GM12878 (cell line): ENCODE results near the gene TRPV6. TPM values are rescaled to one million over a fixed set of nuclear protein-coding genes. Genes with fewer than 3 reads are reported as not detected.
A peak's percentile ranks its signal among the peaks of the same experiment; 100 is the strongest.

Experiments used
- ATAC-seq: fragments of 200-7000 bp; cut with Tn5 transposase; 3 replicates; pipeline ENCODE4 v1.9.1; 2020; ENCODE audit warnings: mild to moderate bottlenecking, moderate library complexity
- BruUV-seq: library from RNA; stranded (reverse); fragments of 400-500 nt; replicated peaks from 2 replicates; lab custom pipeline; 2021; lab: Mats Ljungman, UMichigan
- CTCF ChIA-PET: fragments of 300-600 bp; sonication (Branson Sonifier 250); formaldehyde crosslinking; extraction: SDS; loops from one replicate; lab custom pipeline; 2021; ENCODE audit warnings: inconsistent platforms; lab: Yijun Ruan, JAX
- POLR2A ChIA-PET: fragments of 350-600 bp; formaldehyde crosslinking; extraction: SDS; loops from one replicate; lab custom pipeline; 2021; ENCODE audit warnings: inconsistent platforms; lab: Charles Lee
- RAD21 ChIA-PET: fragments of 300-600 bp; sonication (Branson Sonifier 250); formaldehyde crosslinking; loops from one replicate; lab custom pipeline; 2023; ENCODE audit warnings: antibody characterized with exemption; ENCODE audit not compliant: unreplicated experiment; lab: Charles Lee
- SMC1A ChIA-PET: fragments of 300-600 bp; sonication (Branson Sonifier 250); formaldehyde crosslinking; loops from one replicate; lab custom pipeline; 2023; ENCODE audit not compliant: unreplicated experiment, uncharacterized antibody; lab: Charles Lee
- DNase-seq: peaks from one replicate; pipeline ENCODE4 v3.0.0-alpha.2; 2011; ENCODE audit warnings: low read depth, low spot score
- FAIRE-seq: peaks from 3 replicates; lab custom pipeline; 2011; peaks lifted over from hg19 to GRCh38; lab: Jason Lieb, UNC
- H2AFZ ChIP-seq: 2 replicates; pipeline ENCODE4 v1.6.0; 2011; ENCODE audit warnings: low read depth, low read length, control low read depth; ENCODE audit not compliant: control insufficient read depth
- H3K27ac ChIP-seq: 2 replicates; pipeline ENCODE4 v1.5.1; 2011; ENCODE audit warnings: control low read depth; ENCODE audit not compliant: control insufficient read depth, insufficient read depth
- H3K27me3 ChIP-seq, 2 experiments: replicated peaks in 1 of 2; 2 replicates each; pipeline versions ENCODE4 v1.6.0 to v1.6.1; 2011; ENCODE audit warnings: low read length in 1 of 2; ENCODE audit not compliant: control insufficient read depth in 2 of 2, insufficient read depth in 2 of 2
- H3K36me3 ChIP-seq, 2 experiments: 2 replicates each; pipeline ENCODE4 v1.5.1; 2011; ENCODE audit warnings: low read length in 1 of 2; ENCODE audit not compliant: control insufficient read depth in 2 of 2, insufficient read depth in 2 of 2
- H3K4me1 ChIP-seq: 2 replicates; pipeline ENCODE4 v1.6.1; 2011; ENCODE audit warnings: mild to moderate bottlenecking, low read length, moderate library complexity, mixed read lengths; ENCODE audit not compliant: control insufficient read depth, insufficient read depth
- H3K4me2 ChIP-seq: 2 replicates; pipeline ENCODE4 v1.6.0; 2011; ENCODE audit warnings: control low read depth; ENCODE audit not compliant: control insufficient read depth, insufficient read depth
- H3K4me3 ChIP-seq: fragments of 200-600 bp; sonication (generic); 2 replicates; pipeline ENCODE4 v1.5.1; 2016
- H3K79me2 ChIP-seq: 2 replicates; pipeline ENCODE4 v1.6.0; 2011; ENCODE audit warnings: low read length; ENCODE audit not compliant: control insufficient read depth, insufficient read depth
- H3K9ac ChIP-seq: 2 replicates; pipeline ENCODE4 v1.8.0; 2011; ENCODE audit warnings: low read length, control low read depth, mixed read lengths; ENCODE audit not compliant: control insufficient read depth, insufficient read depth
- H3K9me3 ChIP-seq: replicated peaks from 3 replicates; pipeline ENCODE4 v1.5.1; 2011; ENCODE audit warnings: mild to moderate bottlenecking, low read length; ENCODE audit not compliant: control insufficient read depth, insufficient read depth
- H4K20me1 ChIP-seq: 2 replicates; pipeline ENCODE4 v1.6.0; 2011; ENCODE audit not compliant: control insufficient read depth, insufficient read depth
- ATF7 ChIP-seq: fragments of 450-650 bp; IDR thresholded peaks from 2 replicates; pipeline ENCODE4 v1.6.1; 2016; ENCODE audit warnings: low read depth, mild to moderate bottlenecking
- BCL11A ChIP-seq: IDR thresholded peaks from 2 replicates; pipeline ENCODE4 v1.6.1; 2011; ENCODE audit warnings: low read depth, low read length
- CBX3 ChIP-seq: fragments of 200-600 bp; sonication (generic); IDR thresholded peaks from 2 replicates; pipeline ENCODE4 v1.6.1; 2016; ENCODE audit warnings: low read depth, borderline replicate concordance
- CREB1 ChIP-seq: IDR thresholded peaks from 2 replicates; pipeline ENCODE4 v1.6.1; 2012; ENCODE audit warnings: low read depth, mild to moderate bottlenecking, inconsistent platforms
- ESRRA ChIP-seq: IDR thresholded peaks from 2 replicates; pipeline ENCODE4 v1.6.1; 2012; ENCODE audit warnings: mild to moderate bottlenecking, low read length, improper control_type of control experiment
- JUNB ChIP-seq: IDR thresholded peaks from 2 replicates; pipeline ENCODE4 v1.6.1; 2016; ENCODE audit warnings: antibody characterized with exemption, mild to moderate bottlenecking
- MEF2B ChIP-seq: fragments of 450-650 bp; IDR thresholded peaks from 2 replicates; pipeline ENCODE4 v1.6.1; 2018; ENCODE audit warnings: mild to moderate bottlenecking, moderate library complexity; ENCODE audit not compliant: partially characterized antibody, poor library complexity, severe bottlenecking
- MYC ChIP-seq: IDR thresholded peaks from 2 replicates; pipeline ENCODE4 v1.6.1; 2011; ENCODE audit warnings: mild to moderate bottlenecking, low read length, moderate library complexity, inconsistent platforms; ENCODE audit not compliant: insufficient read depth, insufficient replicate concordance, insufficient read length, severe bottlenecking
- NR2C2 ChIP-seq: IDR thresholded peaks from 2 replicates; pipeline ENCODE4 v1.6.1; 2011; ENCODE audit warnings: borderline replicate concordance, low read depth; ENCODE audit not compliant: control insufficient read depth, insufficient read length
- RAD51 ChIP-seq: fragments of 450-650 bp; IDR thresholded peaks from 2 replicates; pipeline ENCODE4 v1.6.1; 2016; ENCODE audit warnings: moderate library complexity, mild to moderate bottlenecking, inconsistent platforms
- SMAD1 ChIP-seq: fragments of 450-650 bp; IDR thresholded peaks from 2 replicates; pipeline ENCODE4 v1.6.1; 2018; ENCODE audit warnings: mild to moderate bottlenecking, low read depth; ENCODE audit not compliant: partially characterized antibody
- SMARCA5 ChIP-seq: fragments of 450-650 bp; IDR thresholded peaks from 2 replicates; pipeline ENCODE4 v1.6.1; 2017; ENCODE audit warnings: mild to moderate bottlenecking
- SREBF1 ChIP-seq: IDR thresholded peaks from 2 replicates; pipeline ENCODE4 v1.6.1; 2012; ENCODE audit warnings: mild to moderate bottlenecking, low read length
- ZBTB4 ChIP-seq: fragments of 450-650 bp; formaldehyde crosslinking; IDR thresholded peaks from 2 replicates; pipeline ENCODE4 v1.4.0; 2022; ENCODE audit warnings: mild to moderate bottlenecking, moderate library complexity
- WGBS: methylation state at CpG from one replicate; pipeline ENCODE4 v1.1.6; 2016; ENCODE audit warnings: low lambda C conversion rate; ENCODE audit not compliant: insufficient replicate concordance, insufficient coverage; ENCODE audit errors: missing lambda C conversion rate; 5-methylcytosine and 5-hydroxymethylcytosine counted together
- in situ Hi-C: fragments of 300-500 bp; cut with MboI; formaldehyde crosslinking; loops from 9 replicates; pipeline ENCODE4 v1.14.3; 2018; ENCODE audit warnings: mixed read lengths
- intact Hi-C: fragments of 100-400 bp; cut with micrococcal nuclease; formaldehyde crosslinking; loops from one replicate; pipeline ENCODE4 v1.14.2; 2022; ENCODE audit not compliant: unreplicated experiment
- polyA plus RNA-seq, 11 experiments: library from polyadenylated mRNA; depleted of rRNA in 4 of 11; unstranded in 6 of 11; stranded (reverse) in 5 of 11; fragments of >200 nt; fragmentation: Nextera tagmentation in 4 of 11; fragmentation: Illumina TruSeq in 1 of 11; extraction: Ambion mirVana in 4 of 11; extraction: Trizol in 1 of 11; gene quantifications; 1 replicate in 1 of 11; 2 replicates in 10 of 11; pipeline versions ENCODE4 v1.2.1 to v1.2.3, GENCODE V29; 2011 to 2016; ENCODE audit warnings: inconsistent platforms in 2 of 11, missing spikeins in 2 of 11, low read depth in 1 of 11
- total RNA-seq, 4 experiments: library from RNA; depleted of rRNA in 3 of 4; stranded (reverse); fragments of >200 nt in 3 of 4; fragmentation: Illumina TruSeq in 1 of 4; extraction: Trizol in 1 of 4; gene quantifications; 2 replicates each; pipeline versions ENCODE4 v1.2.1 to v1.2.3, GENCODE V29; 2013 to 2021
- TF ChIP-seq, protein P1 (sequence below): fragments of 450-650 bp; conservative IDR thresholded peaks from 2 replicates; pipeline ENCODE4 v1.6.1; 2017; ENCODE audit warnings: mild to moderate bottlenecking, moderate library complexity
- TF ChIP-seq, protein P2 (sequence below): fragments of 450-650 bp; IDR thresholded peaks from 2 replicates; pipeline ENCODE4 v1.6.1; 2018; ENCODE audit warnings: mild to moderate bottlenecking, low read depth, moderate library complexity; ENCODE audit not compliant: partially characterized antibody

The TRPV6 gene
- total and polyA plus RNA-seq, 10 of the 15 experiments (the other 5 are each of a cell fraction or from before 2014, with no cell fraction given), result not detected

GRCh38 chr7:142832417-142832816 is 53.1 kb downstream of the TRPV6 start:
- BruUV-seq, result no TSS peak
- no peaks in the 10 kb centered on the region for H3K36me3 ChIP-seq
- no peaks in the 10 kb centered on the region for H3K79me2 ChIP-seq
- in situ Hi-C loops (no loop called here), intact Hi-C loops (no loop called here)
- no peaks in the 10 kb centered on the region for H3K27me3 ChIP-seq
- peak overlapping the region; percentile 26; the same call in 1 of the 2 replicates for H2AFZ ChIP-seq
- H4K20me1 ChIP-seq, result no peaks in the 10 kb centered on the region
- ChIA-PET SMC1A (interaction anchor here (0.6 to 2.3 kb wide), 18 partner anchors 9 to 383 kb away, joined by 3 to 62 read pairs (median 4); partner anchors contain the start of gene EPHB6), POLR2A (interaction anchor here (0.9 to 2.3 kb wide), 6 partner anchors 19 to 61 kb away, joined by 3 to 9 read pairs (median 4); partner anchors contain the start of gene PRSS2), CTCF (interaction anchor here (0.6 to 3.0 kb wide), 11 partner anchors 9 to 264 kb away, joined by 3 to 72 read pairs (median 4); partner anchors contain the start of gene PRSS2), RAD21 (interaction anchor here (0.9 to 2.9 kb wide), 9 partner anchors 14 to 249 kb away, joined by 3 to 73 read pairs (median 5); no protein-coding TSS in a partner anchor)
- 74% methylated on average over 2 of the region's 2 CpGs for WGBS
- H3K4me2 ChIP-seq, result no peak overlapping the region
- FAIRE-seq, result no peak
- peak; percentile 6 for ATAC-seq
- no peak for DNase-seq
- H3K9ac ChIP-seq, result no peak overlapping the region
- peak overlapping the region; percentile 1; the same call in 1 of the 2 replicates for H3K27ac ChIP-seq
- peaks cover 19% of the 10 kb centered on the region for H3K4me1 ChIP-seq
- no peaks in the 10 kb centered on the region for H3K9me3 ChIP-seq
- no peak overlapping the region for H3K4me3 ChIP-seq
- TF ChIP-seq BCL11A (no peak), ATF7 (no peak), SMAD1 (no peak), NR2C2 (no peak), MEF2B (no peak), MYC (no peak), ZBTB4 (no peak), JUNB (no peak), CREB1 (no peak), RAD51 (no peak), CBX3 (no peak), ESRRA (no peak), SMARCA5 (no peak), SREBF1 (no peak)
- TF ChIP-seq, protein P1, sequence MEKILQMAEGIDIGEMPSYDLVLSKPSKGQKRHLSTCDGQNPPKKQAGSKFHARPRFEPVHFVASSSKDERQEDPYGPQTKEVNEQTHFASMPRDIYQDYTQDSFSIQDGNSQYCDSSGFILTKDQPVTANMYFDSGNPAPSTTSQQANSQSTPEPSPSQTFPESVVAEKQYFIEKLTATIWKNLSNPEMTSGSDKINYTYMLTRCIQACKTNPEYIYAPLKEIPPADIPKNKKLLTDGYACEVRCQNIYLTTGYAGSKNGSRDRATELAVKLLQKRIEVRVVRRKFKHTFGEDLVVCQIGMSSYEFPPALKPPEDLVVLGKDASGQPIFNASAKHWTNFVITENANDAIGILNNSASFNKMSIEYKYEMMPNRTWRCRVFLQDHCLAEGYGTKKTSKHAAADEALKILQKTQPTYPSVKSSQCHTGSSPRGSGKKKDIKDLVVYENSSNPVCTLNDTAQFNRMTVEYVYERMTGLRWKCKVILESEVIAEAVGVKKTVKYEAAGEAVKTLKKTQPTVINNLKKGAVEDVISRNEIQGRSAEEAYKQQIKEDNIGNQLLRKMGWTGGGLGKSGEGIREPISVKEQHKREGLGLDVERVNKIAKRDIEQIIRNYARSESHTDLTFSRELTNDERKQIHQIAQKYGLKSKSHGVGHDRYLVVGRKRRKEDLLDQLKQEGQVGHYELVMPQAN, result no peak
- TF ChIP-seq, protein P2, sequence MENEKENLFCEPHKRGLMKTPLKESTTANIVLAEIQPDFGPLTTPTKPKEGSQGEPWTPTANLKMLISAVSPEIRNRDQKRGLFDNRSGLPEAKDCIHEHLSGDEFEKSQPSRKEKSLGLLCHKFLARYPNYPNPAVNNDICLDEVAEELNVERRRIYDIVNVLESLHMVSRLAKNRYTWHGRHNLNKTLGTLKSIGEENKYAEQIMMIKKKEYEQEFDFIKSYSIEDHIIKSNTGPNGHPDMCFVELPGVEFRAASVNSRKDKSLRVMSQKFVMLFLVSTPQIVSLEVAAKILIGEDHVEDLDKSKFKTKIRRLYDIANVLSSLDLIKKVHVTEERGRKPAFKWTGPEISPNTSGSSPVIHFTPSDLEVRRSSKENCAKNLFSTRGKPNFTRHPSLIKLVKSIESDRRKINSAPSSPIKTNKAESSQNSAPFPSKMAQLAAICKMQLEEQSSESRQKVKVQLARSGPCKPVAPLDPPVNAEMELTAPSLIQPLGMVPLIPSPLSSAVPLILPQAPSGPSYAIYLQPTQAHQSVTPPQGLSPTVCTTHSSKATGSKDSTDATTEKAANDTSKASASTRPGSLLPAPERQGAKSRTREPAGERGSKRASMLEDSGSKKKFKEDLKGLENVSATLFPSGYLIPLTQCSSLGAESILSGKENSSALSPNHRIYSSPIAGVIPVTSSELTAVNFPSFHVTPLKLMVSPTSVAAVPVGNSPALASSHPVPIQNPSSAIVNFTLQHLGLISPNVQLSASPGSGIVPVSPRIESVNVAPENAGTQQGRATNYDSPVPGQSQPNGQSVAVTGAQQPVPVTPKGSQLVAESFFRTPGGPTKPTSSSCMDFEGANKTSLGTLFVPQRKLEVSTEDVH, result no peak
